Kidney epithelial cell (primary cell): ENCODE measurements around the gene RBPJ. TPM values are rescaled to one million over a fixed set of nuclear protein-coding genes. Genes with fewer than 3 reads are reported as not detected.
"Not testable (repeated sequence)": the region's sequence is repeated elsewhere in the genome, so short reads cannot be mapped to it uniquely, and the experiment has no call there.

Source experiments
- DNase-seq: peaks from one replicate; pipeline ENCODE4 v3.0.0-alpha.2; 2010; ENCODE audit warnings: low read depth
- H3K27me3 ChIP-seq: 2 replicates; pipeline ENCODE4 v1.6.0; 2011; ENCODE audit warnings: low read length; ENCODE audit not compliant: control insufficient read depth, insufficient read depth
- H3K36me3 ChIP-seq: 2 replicates; pipeline ENCODE4 v1.5.1; 2011; ENCODE audit warnings: low read length; ENCODE audit not compliant: control insufficient read depth, insufficient read depth
- H3K4me3 ChIP-seq: 2 replicates; pipeline ENCODE4 v1.5.1; 2011; ENCODE audit warnings: low read depth, mild to moderate bottlenecking, control low read depth, low read length
- CTCF ChIP-seq: IDR thresholded peaks from 2 replicates; pipeline ENCODE4 v1.5.1; 2011; ENCODE audit warnings: mild to moderate bottlenecking, moderate library complexity, low read length, control low read depth, inconsistent platforms; ENCODE audit not compliant: insufficient read depth, poor library complexity, severe bottlenecking
- total RNA-seq: library from RNA; depleted of rRNA; stranded (reverse); fragments of >200 nt; gene quantifications from 2 replicates; pipeline ENCODE4 v1.2.3, GENCODE V29; 2015

The RBPJ gene
- total RNA-seq, 1 donor from 2014 or later: 82.2 TPM

DNA sequence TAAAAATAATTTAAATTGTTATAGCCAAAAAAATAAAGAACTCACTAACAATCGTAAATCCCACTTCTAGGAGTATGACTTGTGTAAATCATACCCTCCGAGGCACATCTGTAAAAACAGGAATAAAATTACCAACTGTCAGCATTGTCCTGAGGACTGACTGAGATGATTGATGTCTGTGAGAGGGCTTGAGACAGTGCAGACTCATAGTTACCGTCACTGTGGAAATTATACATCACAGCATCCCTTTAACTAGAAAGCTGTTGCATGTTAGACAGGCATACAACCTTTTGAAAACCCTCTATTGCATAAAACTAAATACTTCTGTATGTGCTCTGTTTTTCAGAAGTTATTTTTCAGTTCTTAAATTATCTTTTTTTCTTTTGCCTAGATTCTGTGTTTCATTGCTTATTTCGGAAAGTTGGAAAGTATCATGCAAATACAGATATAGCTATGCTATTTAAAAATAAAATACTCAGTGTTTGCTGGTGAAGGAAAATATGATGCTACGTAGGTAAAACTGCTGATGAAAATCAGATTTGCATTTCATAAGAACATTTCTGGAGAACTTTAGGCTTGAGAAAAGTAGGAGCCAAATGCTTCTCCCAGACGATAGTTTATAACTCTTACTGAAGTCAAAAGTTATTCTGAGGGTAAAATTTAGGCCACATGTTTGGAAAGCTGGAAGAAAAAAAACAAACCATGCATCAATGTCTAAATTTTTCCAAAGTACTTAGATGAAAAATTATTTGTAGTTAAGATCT lies 13.6 kb upstream of the RBPJ start:
- Histone ChIP-seq H3K36me3 (no peaks in the 10 kb centered on the region), H3K27me3 (no peaks in the 10 kb centered on the region), H3K4me3 (no peak overlapping the region)
- DNase-seq: no peak
- no peak for TF ChIP-seq CTCF

DNA sequence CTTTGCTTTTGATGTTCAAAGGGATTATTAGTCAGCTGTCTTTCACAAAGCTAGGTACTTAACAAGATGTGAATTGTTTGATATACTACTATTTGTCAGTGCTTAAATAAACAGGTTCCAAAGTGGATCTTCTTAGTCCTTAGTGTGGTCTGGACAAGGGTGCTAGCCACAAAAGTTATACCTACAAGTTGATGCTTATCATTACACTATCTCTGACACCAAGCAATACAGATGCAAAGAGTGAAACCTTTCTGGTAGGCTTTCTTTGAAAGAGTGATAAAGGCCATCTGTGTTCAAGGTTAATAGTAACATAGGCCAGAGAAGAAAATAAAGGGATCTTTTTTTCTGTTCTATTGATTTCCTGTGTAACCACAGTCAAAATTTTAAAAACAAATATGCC lies 12.2 kb upstream of the RBPJ start:
- TF ChIP-seq CTCF: no peak
- DNase-seq: no peak
- no peaks in the 10 kb centered on the region for H3K27me3 ChIP-seq
- H3K4me3 ChIP-seq: no peak overlapping the region
- no peaks in the 10 kb centered on the region for H3K36me3 ChIP-seq

DNA sequence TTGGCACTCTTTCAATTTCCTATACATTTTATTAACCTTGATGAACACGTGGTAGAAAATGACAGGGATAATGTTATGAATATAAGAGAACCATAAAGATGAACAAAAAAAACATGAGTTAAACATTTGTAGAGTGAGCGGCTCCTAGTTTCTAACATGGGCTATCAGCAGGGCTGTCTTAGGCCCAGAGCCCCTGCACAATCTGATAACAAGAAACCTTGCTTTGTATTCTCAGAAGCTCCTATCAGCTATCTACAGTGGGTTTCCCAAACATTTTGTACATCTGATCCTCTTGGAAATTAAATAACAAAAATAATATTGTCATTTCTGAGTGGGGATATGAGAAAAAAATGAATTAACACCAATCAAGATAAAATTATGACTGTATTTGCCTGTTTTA lies 10.6 kb upstream of the RBPJ start:
- Histone ChIP-seq H3K4me3 (no peak overlapping the region), H3K27me3 (no peaks in the 10 kb centered on the region), H3K36me3 (no peaks in the 10 kb centered on the region)
- TF ChIP-seq CTCF: no peak
- DNase-seq: no peak

GRCh38 chr4:26311633-26312032 lies 9.2 kb upstream of the RBPJ start:
- no peaks in the 10 kb centered on the region for H3K36me3 ChIP-seq
- no peak for TF ChIP-seq CTCF
- DNase-seq: no peak
- H3K4me3 ChIP-seq: no peak overlapping the region
- no peaks in the 10 kb centered on the region for H3K27me3 ChIP-seq

GRCh38 chr4:26315316-26315932 lies 5.4 kb upstream of the RBPJ start:
- not testable (repeated sequence) for H3K27me3 ChIP-seq, H3K4me3 ChIP-seq, H3K36me3 ChIP-seq, DNase-seq

- Histone ChIP-seq H3K27me3 (no peaks in the 10 kb centered on the region), H3K4me3 (no peak overlapping the region), H3K36me3 (no peaks in the 10 kb centered on the region)
- no peak for DNase-seq
- TF ChIP-seq CTCF: no peak
These were observed 3.0 kb upstream of the RBPJ start for GRCh38 chr4:26317766-26318165.
